NCI-H226 (cell line): ENCODE results near the gene CYP4V2.
"Not testable (repeated sequence)": the region's sequence is repeated elsewhere in the genome, so short reads cannot be mapped to it uniquely, and the experiment has no call there.

ENCODE experiments used
- DNase-seq: peaks from one replicate; pipeline ENCODE4 v3.0.0-alpha.2; 2015

Gene CYP4V2

GRCh38 chr4:186240452-186240847 lies 49.1 kb downstream of the CYP4V2 start:
- DNase-seq: no peak

GRCh38 chr4:186240848-186241491 lies 49.6 kb downstream of the CYP4V2 start:
- DNase-seq: no peak

GRCh38 chr4:186241616-186242015 lies 50.2 kb downstream of the CYP4V2 start:
- DNase-seq: no peak

- not testable (repeated sequence) for DNase-seq
Observed at GRCh38 chr4:186242031-186242430, 50.7 kb downstream of the CYP4V2 start.

- no peak for DNase-seq
Observed at GRCh38 chr4:186243331-186243730, 52.0 kb downstream of the CYP4V2 start.

GRCh38 chr4:186244835-186245234 lies 53.5 kb downstream of the CYP4V2 start:
- DNase-seq: no peak

- DNase-seq: not testable (repeated sequence)
Observed at GRCh38 chr4:186247062-186247752, 55.8 kb downstream of the CYP4V2 start.

- DNase-seq: no peak
Observed at GRCh38 chr4:186248643-186249042, 57.3 kb downstream of the CYP4V2 start.

GRCh38 chr4:186249785-186250754 lies 58.7 kb downstream of the CYP4V2 start:
- DNase-seq: no peak

GRCh38 chr4:186250760-186251159 lies 59.4 kb downstream of the CYP4V2 start:
- DNase-seq: no peak

GRCh38 chr4:186255122-186255521 lies 63.8 kb downstream of the CYP4V2 start:
- no peak for DNase-seq

- DNase-seq: no peak
Observed at GRCh38 chr4:186258216-186258811, 66.9 kb downstream of the CYP4V2 start.

GRCh38 chr4:186260117-186260503 lies 68.7 kb downstream of the CYP4V2 start:
- no peak for DNase-seq
